Esophagus muscularis mucosa (tissue), 4 donors: ENCODE data around the gene CD79B. TPM values are rescaled to one million over a fixed set of nuclear protein-coding genes. Genes with fewer than 3 reads are reported as not detected.

Experiments used
- DNase-seq: peaks from one replicate; pipeline ENCODE4 v3.0.0-alpha.2; 2017; ENCODE audit errors: extremely low spot score
- H3K27ac ChIP-seq, 4 donors: fragments of 200-600 bp; sonication (generic); replicated peaks in 1 of 4; 1 replicate in 3 of 4; 2 replicates in 1 of 4; pipeline ENCODE4 v1.5.1; 2016 to 2019; ENCODE audit warnings: mild to moderate bottlenecking in 1 of 4
- H3K27me3 ChIP-seq, 4 donors: fragments of 200-600 bp; sonication (generic); one replicate each; pipeline versions ENCODE4 v1.5.1 to v1.6.0; 2016 to 2019
- H3K36me3 ChIP-seq, 4 donors: fragments of 200-600 bp; sonication (generic); one replicate each; pipeline ENCODE4 v1.5.1; 2016 to 2019
- H3K4me1 ChIP-seq, 4 donors: fragments of 200-600 bp; sonication (generic); one replicate each; pipeline ENCODE4 v1.5.1; 2016 to 2019
- H3K4me3 ChIP-seq, 4 donors: fragments of 200-600 bp; sonication (generic); 1 replicate in 2 of 4; 2 replicates in 2 of 4; pipeline ENCODE4 v1.5.1; 2016 to 2019; ENCODE audit warnings: mild to moderate bottlenecking in 4 of 4, moderate library complexity in 1 of 4
- H3K9me3 ChIP-seq, 4 donors: fragments of 200-600 bp; sonication (generic); 1 replicate in 3 of 4; 2 replicates in 1 of 4; pipeline ENCODE4 v1.5.1; 2016 to 2019
- EP300 ChIP-seq: sonication (generic); formaldehyde crosslinking; IDR thresholded peaks from one replicate; pipeline ENCODE4 v1.6.1; 2017; ENCODE audit warnings: antibody characterized with exemption
- POLR2A ChIP-seq: fragments of 450-650 bp; IDR thresholded peaks from one replicate; pipeline ENCODE4 v1.6.1; 2017; ENCODE audit warnings: antibody characterized with exemption, moderate library complexity, mild to moderate bottlenecking, low read depth
- POLR2AphosphoS5 ChIP-seq, 2 donors: sonication (generic); formaldehyde crosslinking; IDR thresholded peaks; one replicate each; pipeline ENCODE4 v1.6.1; 2017; ENCODE audit warnings: antibody characterized with exemption in 2 of 2
- WGBS: methylation state at CpG from one replicate; pipeline ENCODE4 v1.1.5; 2018; 5-methylcytosine and 5-hydroxymethylcytosine counted together
- intact Hi-C: fragments of 100-400 bp; cut with DNase I; formaldehyde crosslinking; loops from one replicate; pipeline ENCODE4 v1.15.1; 2023
- total RNA-seq, 4 donors: library from RNA; depleted of rRNA; stranded (reverse); fragments of >200 nt; gene quantifications; one replicate each; pipeline versions ENCODE4 v1.1.0 to v1.2.1, GENCODE V29; 2016
- TF ChIP-seq, protein P1 (sequence below), 3 experiments: fragments of 200-600 bp in 2 of 3; fragments of 450-650 bp in 1 of 3; sonication (generic) in 2 of 3; IDR thresholded peaks; one replicate each; pipeline ENCODE4 v1.5.1; 2017 to 2019; ENCODE audit warnings: antibody characterized with exemption in 3 of 3, mild to moderate bottlenecking in 2 of 3, moderate library complexity in 1 of 3

The CD79B gene
- total RNA-seq, 4 donors from 2014 or later, result 2.1 to 6.1 (median 5.8) TPM

- Histone ChIP-seq H3K4me3 (peak overlapping the region; percentile 27 to 38 (median 30)), H3K27me3 (peaks cover 0 to 14% (median 0%) of the 10 kb centered on the region in 4 donors), H3K9me3 (no peaks in the 10 kb centered on the region), H3K4me1 (peaks cover 25 to 35% (median 28%) of the 10 kb centered on the region in 4 donors), H3K36me3 (no peaks in the 10 kb centered on the region), H3K27ac (peak overlapping the region in 2 of 4 donors; percentile 41 to 66)
- intact Hi-C loops, result no loop called here
- no peak for DNase-seq
- 30% methylated on average over 33 of the region's 37 CpGs for WGBS
- TF ChIP-seq POLR2AphosphoS5 (IDR thresholded peaks at IDR 0.05) (no peak), EP300 (no peak), POLR2A (no peak)
- TF ChIP-seq, protein P1, sequence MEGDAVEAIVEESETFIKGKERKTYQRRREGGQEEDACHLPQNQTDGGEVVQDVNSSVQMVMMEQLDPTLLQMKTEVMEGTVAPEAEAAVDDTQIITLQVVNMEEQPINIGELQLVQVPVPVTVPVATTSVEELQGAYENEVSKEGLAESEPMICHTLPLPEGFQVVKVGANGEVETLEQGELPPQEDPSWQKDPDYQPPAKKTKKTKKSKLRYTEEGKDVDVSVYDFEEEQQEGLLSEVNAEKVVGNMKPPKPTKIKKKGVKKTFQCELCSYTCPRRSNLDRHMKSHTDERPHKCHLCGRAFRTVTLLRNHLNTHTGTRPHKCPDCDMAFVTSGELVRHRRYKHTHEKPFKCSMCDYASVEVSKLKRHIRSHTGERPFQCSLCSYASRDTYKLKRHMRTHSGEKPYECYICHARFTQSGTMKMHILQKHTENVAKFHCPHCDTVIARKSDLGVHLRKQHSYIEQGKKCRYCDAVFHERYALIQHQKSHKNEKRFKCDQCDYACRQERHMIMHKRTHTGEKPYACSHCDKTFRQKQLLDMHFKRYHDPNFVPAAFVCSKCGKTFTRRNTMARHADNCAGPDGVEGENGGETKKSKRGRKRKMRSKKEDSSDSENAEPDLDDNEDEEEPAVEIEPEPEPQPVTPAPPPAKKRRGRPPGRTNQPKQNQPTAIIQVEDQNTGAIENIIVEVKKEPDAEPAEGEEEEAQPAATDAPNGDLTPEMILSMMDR (IDR thresholded peaks at IDR 0.05), result no peak
These were observed 29.5 kb upstream of the CD79B start for GRCh38 chr17:63961355-63962212.

DNA sequence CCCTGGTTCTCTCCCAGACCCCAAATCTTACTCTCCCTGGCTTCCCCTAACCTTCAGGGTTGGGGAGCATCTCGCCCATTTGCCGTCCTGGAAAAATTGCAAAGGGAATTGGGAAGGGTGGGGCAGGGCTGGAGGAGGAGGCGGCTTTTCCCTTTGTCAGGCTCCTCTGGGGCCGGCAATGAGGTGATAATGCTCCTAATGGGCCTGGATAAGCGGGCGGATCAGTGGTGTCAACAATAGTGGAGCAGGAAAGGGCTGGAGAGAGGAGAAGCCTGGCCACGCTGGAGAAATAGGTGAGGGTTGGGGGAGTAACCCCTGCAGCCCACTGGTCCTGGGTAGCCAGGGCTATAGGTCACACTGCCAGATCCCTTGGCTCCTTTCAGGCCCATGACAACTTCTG lies 28.3 kb upstream of the CD79B start:
- Histone ChIP-seq H3K27me3 (peaks cover 0 to 14% (median 0%) of the 10 kb centered on the region in 4 donors), H3K9me3 (no peaks in the 10 kb centered on the region), H3K36me3 (no peaks in the 10 kb centered on the region), H3K4me3 (no peak overlapping the region), H3K27ac (no peak overlapping the region), H3K4me1 (peaks cover 25 to 35% (median 28%) of the 10 kb centered on the region in 4 donors)
- TF ChIP-seq POLR2AphosphoS5 (IDR thresholded peaks at IDR 0.05) (no peak), EP300 (no peak), POLR2A (no peak)
- TF ChIP-seq, protein P1 (IDR thresholded peaks at IDR 0.05), result no peak
- intact Hi-C loops, result no loop called here
- DNase-seq, result no peak
- WGBS, result 71% methylated on average over 7 of the region's 7 CpGs

DNA sequence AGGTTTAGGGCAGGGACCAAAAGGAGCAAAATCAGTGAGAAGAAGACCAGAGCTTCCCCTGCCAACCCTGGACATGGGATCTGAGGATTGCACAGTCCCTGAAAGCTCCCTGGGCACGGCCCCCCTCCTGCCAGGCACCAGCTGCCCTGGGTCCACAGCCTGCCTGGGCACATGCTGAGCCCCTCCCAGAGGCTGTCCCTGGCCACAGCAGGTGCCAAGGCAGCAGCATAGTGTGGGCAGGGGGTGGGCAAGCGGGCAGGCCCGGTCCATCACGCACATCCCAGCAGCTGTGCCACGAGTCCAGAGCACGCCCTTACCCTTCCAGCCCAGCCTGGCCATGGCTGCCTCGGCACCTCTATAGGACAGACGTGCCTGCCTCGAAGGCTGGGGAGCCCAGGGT lies 27.9 kb upstream of the CD79B start:
- no peak overlapping the region for H3K4me3 ChIP-seq
- 83% methylated on average over 5 of the region's 9 CpGs for WGBS
- peaks cover 25 to 35% (median 28%) of the 10 kb centered on the region in 4 donors for H3K4me1 ChIP-seq
- intact Hi-C loops, result no loop called here
- no peak overlapping the region for H3K27ac ChIP-seq
- TF ChIP-seq, protein P1 (IDR thresholded peaks at IDR 0.05), result no peak
- no peak for DNase-seq
- no peaks in the 10 kb centered on the region for H3K36me3 ChIP-seq
- no peaks in the 10 kb centered on the region for H3K9me3 ChIP-seq
- H3K27me3 ChIP-seq, result peaks cover 0 to 14% (median 0%) of the 10 kb centered on the region in 4 donors

DNA sequence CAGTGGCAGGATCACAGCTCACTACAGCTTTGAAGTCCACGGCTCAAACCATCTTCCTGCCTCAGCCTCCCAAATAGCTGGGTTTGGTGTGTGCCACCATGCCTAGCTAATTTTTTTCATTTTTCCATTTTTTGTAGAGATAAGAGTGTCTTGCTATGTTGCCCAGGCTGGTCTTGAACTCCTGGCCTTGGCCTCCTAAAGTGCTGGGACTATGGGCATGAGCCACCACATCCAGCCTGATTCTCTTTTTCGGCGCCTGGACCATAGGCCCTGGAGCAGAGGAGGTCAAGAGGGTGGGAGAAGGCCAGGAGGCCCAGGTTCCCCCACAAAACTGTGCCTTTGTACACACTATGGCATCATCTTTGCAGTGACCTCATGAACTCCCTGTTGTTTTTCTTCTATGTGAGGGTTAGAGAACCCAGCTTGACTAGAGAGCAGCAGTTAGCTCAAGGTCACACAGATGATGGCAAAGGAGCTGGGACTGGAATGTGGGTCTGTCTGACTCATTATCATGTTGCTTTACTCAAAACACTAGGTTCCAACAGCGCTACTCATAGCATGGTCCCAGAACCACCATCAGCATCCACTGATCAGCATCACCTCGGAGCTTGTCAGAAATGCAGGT lies 24.3 kb upstream of the CD79B start:
- DNase-seq, result no peak
- 100% methylated on average over 5 of the region's 5 CpGs for WGBS
- Histone ChIP-seq H3K9me3 (no peaks in the 10 kb centered on the region), H3K4me1 (peaks cover 9 to 15% (median 10%) of the 10 kb centered on the region in 4 donors), H3K4me3 (no peak overlapping the region), H3K36me3 (no peaks in the 10 kb centered on the region), H3K27ac (no peak overlapping the region), H3K27me3 (peaks cover 0 to 11% (median 0%) of the 10 kb centered on the region in 4 donors)
- intact Hi-C loops, result no loop called here
- TF ChIP-seq EP300 (no peak), POLR2AphosphoS5 (IDR thresholded peaks at IDR 0.05) (no peak), POLR2A (no peak)
- TF ChIP-seq, protein P1 (IDR thresholded peaks at IDR 0.05), result no peak
